Medulla oblongata (tissue), 1 donor: ENCODE results near the gene AKT1.
A peak's percentile ranks its signal among the peaks of the same experiment; 100 is the strongest.

ENCODE experiments used
- DNase-seq: peaks from one replicate; pipeline ENCODE4 v3.0.0-alpha.2; 2015; ENCODE audit errors: extremely low spot score

AKT1 gene

GRCh38 chr14:104772707-104773504 lies 22.6 kb downstream of the AKT1 start:
- no peak for DNase-seq

GRCh38 chr14:104771918-104772706 lies 23.4 kb downstream of the AKT1 start:
- no peak for DNase-seq

- DNase-seq: no peak
These were observed 24.2 kb downstream of the AKT1 start for GRCh38 chr14:104771374-104771773.

GRCh38 chr14:104770851-104771272 lies 24.7 kb downstream of the AKT1 start:
- no peak for DNase-seq

GRCh38 chr14:104770072-104770579 lies 25.4 kb downstream of the AKT1 start:
- no peak for DNase-seq

- DNase-seq: no peak
These were observed 26.1 kb downstream of the AKT1 start for GRCh38 chr14:104769324-104770071.

- DNase-seq: peak; percentile 86
These were observed 26.9 kb downstream of the AKT1 start for GRCh38 chr14:104768437-104769323.

GRCh38 chr14:104767634-104767918 lies 28.0 kb downstream of the AKT1 start:
- DNase-seq: no peak

- no peak for DNase-seq
These were observed 28.5 kb downstream of the AKT1 start for GRCh38 chr14:104766863-104767633.

- no peak for DNase-seq
These were observed 29.2 kb downstream of the AKT1 start for GRCh38 chr14:104766256-104766862.

GRCh38 chr14:104765517-104765916 lies 30.0 kb downstream of the AKT1 start:
- DNase-seq: no peak

GRCh38 chr14:104758981-104759969 lies 36.3 kb downstream of the AKT1 start:
- no peak for DNase-seq

- no peak for DNase-seq
These were observed 37.7 kb downstream of the AKT1 start for GRCh38 chr14:104757681-104758392.

- DNase-seq: no peak
These were observed 38.3 kb downstream of the AKT1 start for GRCh38 chr14:104757238-104757585.

GRCh38 chr14:104756477-104757237 lies 38.9 kb downstream of the AKT1 start:
- no peak for DNase-seq

- DNase-seq: no peak
These were observed 39.9 kb downstream of the AKT1 start for GRCh38 chr14:104755621-104756020.

GRCh38 chr14:104754213-104754851 lies 41.2 kb downstream of the AKT1 start:
- DNase-seq: no peak
